ENCODE data around the gene CLSTN2.

Gene CLSTN2

DNA sequence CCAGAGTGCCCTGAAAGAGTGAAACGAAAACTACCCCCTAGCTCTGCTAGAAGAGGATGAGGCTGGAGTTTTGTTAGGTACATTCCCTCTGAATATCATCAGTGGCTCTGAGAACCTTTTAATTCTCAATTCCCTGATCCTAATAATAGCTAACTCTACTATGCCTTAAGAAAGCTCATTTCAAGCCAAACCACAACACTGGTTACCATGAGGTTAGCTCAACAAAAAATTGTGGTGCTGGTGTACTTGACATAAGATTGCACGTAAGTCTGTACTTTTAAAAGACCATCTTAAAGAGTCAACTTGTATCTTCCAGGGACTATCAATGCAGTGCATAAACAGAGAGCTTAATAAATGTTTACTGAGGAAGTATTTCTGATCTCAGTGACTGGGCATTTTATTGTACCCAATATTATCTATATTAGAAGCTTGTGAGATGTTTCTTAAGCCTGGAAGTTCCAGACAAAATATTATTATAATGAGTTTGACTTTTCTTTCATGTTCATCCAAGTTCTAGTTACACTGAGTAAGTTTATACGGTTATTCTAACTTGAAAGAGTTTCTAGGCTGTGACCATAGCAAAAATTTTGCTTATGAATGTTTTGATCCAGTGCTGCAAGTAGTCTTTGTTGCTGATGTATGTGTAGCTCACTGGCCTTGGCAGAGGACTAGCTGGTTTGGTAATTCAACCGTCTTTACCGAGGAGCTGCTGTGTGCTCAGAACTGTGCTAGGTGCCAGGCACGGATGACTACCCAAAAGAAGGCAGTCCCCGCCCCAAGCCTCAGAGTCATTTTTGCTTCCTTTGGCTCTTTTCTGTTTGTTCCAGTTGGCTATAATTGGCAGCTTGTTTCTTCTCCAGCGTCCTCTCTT is 408.5 kb downstream of the CLSTN2 start:
- DNase-seq (ENCODE audit: low read depth): no peak

DNA sequence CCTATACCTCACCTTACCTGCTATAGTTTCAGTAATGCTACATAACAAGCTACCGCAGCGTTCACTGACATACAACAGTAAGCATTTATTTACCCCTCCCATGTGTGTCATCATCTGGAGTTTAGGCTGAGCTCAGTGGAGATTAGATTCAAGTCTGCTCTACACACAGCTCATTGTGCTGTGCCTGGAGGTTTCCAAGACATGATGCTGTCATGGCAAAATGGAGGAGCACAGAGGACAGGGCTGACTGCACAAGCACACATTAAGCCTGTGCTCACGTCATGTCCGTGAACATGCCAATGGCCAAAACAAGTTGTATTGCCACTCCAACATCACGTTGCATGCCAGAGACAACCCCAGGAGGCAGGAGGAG is 409.1 kb downstream of the CLSTN2 start:
- no peak for DNase-seq (ENCODE audit: low read depth)

DNA sequence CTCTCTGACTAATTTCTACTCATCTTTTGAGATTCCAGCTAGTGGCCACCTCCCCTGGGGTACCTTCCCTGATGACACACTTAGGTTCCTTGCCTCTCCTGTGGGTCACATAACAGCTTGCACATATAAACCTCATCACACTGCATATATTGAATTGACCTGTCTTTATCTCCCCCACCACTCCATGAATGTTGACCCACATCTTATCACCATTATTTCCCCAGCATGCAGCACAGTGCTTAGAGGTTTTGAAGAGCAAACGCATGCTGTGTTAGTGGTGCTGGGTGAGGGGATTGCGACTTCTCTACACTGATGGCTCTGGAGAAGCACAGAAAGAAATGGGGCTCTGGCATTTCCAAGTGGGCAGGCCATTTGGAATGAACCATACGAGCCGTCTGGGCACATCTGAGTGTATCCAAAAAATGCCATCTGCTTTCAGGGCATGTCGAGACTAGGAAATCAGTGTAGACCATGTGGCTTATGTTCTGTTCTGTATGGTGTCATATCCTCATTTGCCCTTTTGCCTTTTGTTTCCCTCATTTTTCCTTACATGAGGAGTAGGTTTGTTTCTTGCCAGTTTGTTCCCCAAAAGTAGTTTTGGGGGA is 409.7 kb downstream of the CLSTN2 start:
- DNase-seq (ENCODE audit: low read depth): no peak

DNA sequence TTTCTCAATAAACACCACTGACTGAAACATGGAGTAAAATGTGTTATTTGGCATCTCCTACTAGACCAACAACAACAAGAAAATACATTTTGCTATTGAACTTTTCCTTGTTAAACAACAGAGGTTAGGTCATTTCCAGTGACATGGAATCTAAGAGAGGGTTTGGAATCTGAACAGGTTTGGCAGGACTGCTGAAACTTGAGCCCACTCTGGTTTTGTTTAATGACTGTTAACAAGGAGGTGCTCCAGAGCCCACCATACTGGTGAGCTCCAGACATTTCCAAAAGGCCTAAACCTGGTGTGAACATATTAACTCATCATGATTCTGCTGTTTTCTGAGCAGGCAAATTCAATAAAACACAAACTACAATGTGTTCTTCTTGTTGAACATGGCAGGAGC is 412.2 kb downstream of the CLSTN2 start:
- no peak for DNase-seq (ENCODE audit: low read depth)

DNA sequence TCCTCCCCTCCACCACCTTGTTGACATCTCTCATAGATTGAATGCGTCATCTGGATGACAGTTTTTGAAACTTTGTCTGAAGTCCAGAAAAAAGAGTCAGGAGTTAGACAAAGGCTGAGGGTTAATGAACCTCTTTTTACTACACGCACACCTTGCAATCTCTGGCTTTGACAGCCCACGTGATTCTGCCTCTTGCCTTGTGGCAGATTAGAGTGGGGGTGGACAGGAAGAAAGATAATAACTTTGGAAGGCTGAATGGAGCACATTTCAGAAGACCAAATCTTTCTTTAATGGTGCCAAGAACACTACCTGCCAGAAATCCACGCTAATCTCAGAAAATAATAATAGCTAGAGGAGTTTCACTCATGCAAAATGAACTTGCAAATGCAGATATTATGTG is 415.0 kb downstream of the CLSTN2 start:
- DNase-seq (ENCODE audit: low read depth): no peak

DNA sequence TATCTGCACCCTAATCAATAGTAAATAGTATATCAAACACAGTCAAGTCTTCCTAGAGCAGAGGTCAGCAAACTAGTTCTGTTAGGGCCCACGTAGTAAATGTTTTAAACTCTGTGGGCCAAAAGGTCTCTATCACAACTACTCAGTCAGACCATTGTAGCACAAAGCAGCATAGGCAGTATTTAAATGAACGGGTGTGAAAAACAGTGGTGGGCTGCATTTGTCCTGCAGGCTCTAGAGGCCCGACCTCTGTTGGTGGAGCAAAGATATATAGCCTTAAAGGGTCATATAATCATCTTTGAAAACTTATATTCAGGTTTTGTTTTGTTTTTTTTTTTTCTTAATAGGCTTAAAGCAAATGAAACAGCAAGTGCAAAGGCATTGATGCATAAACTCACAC is 416.5 kb downstream of the CLSTN2 start:
- no peak for DNase-seq (ENCODE audit: low read depth)

DNA sequence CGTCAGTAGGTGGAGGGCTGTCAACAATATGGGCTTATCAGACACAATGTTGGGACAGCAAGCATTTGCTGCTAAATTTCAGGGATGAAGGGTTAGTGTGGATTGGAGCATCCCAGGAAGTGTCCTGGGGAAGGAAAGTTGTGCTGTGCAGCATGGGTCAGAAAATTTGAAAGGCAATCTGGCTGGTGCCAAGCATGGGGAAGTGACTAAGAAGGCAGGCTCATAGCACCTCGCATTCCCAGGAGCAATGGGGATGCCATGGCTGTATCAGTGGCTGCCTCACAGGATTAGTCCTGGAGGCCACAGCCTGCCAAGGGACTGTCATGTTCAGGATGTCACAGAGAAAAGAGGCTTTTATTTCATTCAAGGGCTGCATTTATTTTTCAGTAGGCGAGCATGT is 420.5 kb downstream of the CLSTN2 start:
- DNase-seq (ENCODE audit: low read depth): no peak

DNA sequence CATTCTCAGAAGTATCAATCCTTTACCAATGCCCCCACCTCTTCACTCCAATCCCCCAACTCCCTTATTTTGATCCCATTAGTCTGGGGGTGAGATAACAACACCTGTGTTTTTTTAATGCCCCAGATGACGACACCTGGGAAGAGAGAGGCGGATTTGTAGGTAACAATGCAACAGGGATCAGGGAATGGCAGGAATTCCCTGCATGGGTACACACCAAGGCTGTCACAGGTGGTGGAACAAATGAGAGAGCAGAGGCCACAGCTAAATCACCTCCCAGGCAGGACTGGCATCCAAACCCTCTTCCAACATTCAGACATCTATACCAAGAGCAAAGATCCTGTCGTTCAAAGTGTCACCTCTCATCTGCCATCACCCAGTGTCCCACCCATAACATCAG is 423.7 kb downstream of the CLSTN2 start:
- no peak for DNase-seq (ENCODE audit: low read depth)

DNA sequence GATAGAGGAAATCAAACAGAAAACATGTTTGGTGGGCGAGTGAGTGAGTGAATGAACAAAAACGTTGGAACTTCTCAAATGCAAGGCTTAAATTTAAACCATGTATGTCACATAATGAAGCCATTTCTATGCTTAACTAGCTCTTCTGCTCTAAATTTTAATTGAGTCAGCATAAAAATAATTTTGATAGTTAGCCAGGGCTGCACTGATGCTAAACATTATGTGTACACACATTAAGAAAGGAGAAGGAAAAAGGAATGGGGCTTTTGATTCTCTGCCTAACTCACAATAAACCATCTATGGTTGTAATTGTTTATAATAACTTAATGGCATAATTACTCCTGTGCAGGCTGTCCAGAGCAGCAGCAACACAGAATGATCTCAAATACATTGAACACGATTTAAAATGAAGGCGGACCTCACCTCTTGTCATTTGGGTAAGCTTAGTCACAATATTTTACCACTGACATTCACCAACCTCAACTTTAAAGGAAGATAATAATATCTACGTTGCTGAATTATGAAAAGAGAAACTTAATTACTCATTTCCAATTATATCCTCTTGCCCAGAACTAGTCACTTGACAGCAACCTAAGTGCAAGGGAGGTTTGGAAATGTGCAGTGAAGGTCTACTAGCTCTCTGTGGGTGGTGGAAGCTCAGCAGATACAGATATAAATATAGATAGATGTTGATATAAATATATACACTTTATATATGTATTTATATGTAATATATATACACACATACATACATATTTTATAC is 424.4 kb downstream of the CLSTN2 start:
- DNase-seq (ENCODE audit: low read depth): no peak

DNA sequence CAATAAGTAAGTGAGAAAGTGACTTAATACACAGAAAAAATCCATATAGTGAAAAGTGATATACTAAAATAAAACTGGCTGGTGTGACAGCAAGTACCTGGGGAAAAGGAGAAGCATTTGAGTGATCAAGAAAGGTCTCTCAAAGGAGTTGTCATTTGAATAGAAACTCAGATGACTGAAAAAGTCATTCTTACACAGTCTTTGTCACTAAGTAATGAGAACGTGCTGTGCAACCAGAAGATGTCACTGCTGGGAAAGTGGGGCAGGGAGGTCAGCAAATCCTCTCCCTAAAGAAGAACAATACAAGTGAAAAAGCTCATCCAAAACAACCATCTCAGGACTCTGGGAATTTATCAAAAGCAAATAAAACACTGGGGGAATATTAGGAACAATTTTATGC is 425.3 kb downstream of the CLSTN2 start:
- DNase-seq (ENCODE audit: low read depth): no peak

DNA sequence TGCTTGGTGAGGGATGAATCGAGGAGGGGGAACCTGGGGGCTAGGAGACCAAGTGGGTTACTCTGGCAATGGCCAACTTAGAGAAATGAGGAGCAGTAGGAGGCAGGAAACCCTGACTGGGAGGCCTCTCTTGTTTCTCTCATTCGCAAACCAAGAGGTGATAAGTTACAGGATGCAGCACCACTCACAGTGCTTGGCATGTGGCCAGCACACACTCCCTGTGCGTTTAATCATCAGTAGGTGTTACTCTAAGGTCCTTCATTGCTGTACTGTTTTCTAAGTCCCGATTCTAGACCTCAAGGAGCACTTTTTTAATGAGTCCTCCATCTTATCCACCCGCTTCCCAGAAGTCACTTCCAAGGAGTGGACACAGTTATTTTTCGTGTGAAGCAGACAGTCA is 428.8 kb downstream of the CLSTN2 start:
- DNase-seq (ENCODE audit: low read depth): no peak

DNA sequence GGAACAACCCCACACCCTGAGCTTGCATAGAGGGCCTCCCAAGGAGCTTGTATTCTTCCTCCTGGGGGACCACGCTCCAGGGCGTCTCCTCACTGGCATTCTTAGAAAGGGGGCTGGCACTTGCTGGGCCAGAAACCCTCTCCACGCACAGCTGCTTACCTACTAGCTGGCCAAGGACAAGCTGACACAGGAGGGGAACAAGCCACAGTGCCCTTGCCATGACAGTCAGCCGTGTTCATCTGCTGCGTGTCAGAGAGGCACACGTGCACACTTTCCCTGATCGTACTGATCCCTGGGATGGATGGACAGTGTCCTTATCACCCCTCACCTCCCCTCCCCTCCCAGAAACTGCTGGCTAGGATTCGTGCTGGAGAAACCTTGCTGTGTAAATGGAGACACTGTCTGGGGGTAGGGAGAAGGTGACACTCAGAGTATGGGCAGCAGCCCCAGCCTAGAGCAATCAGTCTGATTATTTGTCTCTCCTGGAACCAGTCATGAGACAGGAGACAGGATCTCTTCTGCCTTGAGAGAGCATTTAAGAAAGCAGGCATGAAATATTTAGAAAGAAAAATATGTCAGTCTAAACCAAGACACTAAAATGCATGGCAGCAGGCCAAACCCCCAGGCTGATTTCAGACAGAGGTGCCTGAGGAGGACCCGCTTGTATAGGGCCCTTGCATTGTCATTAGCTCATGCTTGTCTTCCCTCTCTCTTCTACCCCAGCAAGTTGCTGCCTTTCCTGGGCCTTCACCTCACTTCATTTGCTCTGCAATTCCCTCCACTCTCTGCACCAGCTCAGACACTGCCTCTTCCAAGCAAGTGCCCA is 431.1 kb downstream of the CLSTN2 start:
- DNase-seq (ENCODE audit: low read depth): no peak

DNA sequence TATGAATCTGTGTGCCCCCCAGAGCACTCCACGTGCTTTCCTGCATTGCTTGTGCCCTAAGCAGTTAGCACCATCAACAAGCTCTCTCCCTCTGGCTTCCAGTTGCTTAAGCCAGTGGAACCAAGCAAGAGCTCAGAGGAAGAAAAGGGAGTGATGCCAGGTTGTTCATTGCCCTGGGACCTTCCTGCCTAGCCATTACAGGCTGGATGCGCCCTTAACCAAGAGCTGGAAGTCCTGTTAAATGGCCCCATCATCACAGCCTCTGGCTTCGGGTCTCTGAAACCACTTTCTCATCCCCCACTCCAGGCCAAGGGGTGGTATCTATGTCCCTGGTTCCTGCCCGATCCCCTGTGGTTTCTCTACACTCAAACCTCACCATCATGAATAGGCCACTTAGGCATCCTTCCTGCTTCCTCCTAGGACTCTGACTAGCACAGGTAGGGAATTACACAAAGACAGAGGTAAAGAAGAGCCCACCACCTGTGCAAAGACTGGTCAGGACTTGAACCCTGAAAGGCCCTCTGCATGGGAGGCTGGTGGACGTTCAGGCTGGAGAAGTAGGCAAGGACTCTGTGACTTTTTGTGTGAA is 433.3 kb downstream of the CLSTN2 start:
- DNase-seq (ENCODE audit: low read depth): no peak

DNA sequence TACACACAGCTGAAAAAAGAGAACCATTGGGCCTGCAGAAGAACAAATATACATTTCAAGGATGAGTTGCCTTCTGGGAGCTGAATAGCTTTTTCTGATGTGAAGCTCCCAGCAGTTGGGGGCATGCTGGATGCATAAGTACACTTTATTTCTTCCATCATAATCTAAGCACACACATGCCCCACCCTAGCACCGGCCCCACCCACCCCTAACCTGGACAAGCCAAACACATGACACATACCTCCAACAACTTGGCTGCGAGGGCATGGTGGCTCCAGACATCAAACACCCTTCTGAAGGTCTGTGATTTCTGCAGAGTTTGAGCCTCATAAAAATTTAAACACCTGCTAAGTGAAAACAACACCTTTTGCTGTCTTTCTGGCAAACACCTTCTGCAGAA is 435.7 kb downstream of the CLSTN2 start:
- DNase-seq (ENCODE audit: low read depth): no peak

DNA sequence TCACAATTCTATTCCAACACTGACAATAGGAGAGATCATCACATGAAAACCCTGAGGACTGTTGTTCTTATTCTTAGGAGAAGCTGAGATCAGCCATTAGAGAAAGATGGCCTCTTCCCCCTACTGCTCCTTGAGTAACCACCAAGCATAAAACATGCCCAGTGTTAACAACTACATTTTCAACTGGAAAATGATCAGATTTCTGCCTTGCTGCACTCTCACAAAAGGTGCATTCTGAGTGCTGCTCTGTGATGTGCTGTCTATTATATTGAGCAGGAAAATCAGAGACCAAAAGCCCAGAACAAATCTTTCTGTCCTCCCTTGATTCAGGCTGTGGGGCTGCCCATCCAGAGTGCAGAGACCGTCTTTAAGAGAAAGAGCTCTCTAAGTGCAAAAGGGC is 438.2 kb downstream of the CLSTN2 start:
- DNase-seq (ENCODE audit: low read depth): no peak

DNA sequence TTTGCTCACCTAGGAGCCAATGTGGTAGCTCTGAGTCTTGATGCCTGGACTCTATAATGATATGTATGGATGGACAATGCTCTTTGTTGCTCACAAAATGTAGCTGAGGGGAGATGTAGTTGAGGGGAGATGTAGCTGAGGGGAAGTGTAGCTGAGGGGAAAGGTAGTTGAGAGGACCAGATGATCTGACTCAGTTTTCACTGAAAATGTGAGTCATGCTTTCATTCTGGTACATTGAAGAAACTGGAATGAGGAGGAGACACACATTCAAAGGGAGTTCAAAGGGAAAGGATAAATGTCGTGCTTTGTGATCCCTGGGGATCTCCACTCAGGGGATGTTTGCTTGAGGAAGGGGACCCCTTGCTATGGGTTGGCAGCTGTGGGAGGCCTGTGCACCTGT is 440.0 kb downstream of the CLSTN2 start:
- DNase-seq (ENCODE audit: low read depth): no peak

DNA sequence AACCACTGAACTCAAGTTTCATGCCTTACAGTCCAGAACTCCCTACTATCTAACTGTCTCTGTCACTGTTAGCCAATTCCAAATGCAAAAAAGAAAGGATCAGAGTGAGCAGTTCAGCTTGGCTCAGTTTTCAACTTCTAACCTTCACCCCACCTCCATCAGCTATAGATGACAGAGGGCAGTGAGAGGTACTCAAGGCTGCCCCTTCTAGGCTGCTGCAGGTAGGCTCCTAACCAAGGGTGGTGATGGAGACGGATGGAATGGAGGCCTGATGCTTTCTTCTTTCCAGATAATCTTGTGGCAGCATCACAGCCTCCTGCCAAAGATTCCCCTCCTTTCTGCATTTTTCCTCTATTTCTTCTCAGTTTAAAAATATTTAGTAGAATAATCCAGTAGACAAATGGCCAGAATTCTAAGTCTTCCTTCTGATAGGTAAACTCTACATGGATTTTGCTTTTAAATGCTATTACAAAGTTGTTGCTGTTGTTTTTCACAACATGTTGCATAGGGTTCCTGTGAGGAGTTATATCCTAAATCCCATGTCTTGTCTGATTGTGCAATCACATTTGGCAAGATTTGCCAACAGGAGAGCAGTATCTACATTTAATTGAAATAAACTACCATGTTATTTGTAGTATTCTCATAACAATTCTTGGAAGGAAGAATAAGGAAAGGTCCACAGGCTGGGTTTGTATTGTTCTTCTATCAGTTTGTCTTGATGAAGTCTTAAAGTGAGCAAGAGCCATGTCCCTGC is 441.3 kb downstream of the CLSTN2 start:
- DNase-seq (ENCODE audit: low read depth): no peak

DNA sequence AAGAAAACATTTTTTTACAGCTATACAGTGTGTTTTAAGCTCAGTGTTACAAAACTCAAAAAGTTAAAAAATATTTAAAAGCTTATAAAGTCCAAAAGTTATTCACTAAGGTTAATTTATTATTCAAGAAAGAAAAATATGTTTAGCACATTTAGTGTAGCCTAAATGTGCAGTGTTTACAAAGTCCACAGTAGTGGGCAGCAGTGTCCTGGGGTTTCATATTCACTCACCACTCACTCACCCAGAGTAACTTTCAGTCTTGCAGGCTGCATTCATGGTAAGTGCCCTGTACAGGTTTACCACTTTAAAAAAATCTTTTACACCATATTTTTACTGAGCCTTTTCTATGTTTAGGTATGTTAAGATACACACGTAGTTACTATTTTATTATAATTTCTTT is 442.7 kb downstream of the CLSTN2 start:
- no peak for DNase-seq (ENCODE audit: low read depth)

DNA sequence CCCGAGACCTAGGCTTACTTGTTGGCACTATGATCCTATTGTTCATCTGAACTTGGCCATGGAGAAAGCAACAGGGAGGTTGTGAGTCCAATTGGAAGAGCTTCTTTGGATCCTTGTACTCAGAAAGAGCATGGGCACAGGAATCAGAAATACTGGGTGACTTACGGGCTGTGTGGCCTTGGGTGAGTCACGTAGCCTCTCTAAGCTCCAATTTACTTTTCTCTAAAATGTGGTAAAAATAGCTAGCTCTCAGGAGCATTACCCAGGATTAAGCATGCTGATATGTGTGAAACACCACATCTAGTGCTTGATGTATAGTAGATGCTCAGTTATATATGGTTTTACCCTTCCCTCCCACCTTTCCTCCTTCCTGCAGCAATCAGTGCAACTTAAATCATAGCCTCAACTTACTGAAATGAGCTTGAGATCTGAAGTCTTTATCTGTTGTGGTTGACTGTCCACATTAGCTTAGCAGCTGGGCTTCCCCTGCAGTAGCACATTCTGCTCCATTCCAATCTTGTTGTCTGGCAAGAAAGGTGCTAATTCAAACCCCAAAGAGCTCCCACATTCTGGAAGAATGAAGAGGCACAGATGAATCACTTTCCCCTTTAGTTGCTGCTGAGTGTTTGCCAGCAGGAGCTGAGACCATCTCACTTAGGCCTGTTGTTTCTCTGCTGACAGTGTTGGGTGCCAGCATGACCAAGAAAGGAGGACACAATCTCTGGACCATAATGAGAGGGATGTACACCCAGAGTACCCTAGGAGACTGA is 443.8 kb downstream of the CLSTN2 start:
- no peak for DNase-seq (ENCODE audit: low read depth)

DNA sequence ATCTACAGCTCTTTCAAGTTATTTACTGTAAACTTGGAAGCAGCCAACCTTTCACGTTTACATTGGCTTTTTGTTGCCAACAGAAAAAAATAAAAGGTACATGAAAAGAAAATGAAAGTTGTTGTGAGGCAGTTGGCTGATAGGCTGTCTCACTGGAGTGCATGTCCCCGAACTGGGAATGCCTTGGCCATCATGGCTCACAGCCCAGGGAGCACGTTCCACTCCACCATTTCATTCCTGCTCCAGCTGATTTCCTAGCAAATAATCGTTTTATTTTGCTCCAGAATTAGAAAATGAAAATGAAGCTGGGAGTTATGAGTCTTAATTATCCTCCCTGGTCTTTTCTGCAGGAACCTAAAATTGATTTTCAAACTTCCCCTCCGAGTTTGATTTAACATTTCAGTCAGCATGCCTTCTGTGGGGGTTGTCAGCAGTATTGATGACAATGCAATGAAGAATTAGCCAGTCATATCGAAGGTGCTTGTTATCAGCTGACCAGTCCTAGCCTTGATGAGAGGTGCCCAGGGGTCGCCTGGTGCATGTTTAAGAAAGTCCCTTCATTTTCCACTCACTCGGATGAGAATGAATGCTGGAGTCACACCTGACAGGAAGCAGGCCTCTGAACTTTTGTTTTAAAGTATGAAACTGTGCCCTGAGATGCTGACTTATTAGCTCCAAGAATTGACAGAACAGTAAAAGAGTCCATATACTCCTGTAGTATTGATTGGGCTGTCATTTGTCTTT is 449.2 kb downstream of the CLSTN2 start:
- DNase-seq (ENCODE audit: low read depth): no peak
